RWPE2 (cell line): ENCODE results near the gene PYGB.

Source experiments
- ATAC-seq: fragments of 200-7000 bp; cut with Tn5 transposase; 3 replicates; pipeline ENCODE4 v1.9.1; 2021; ENCODE audit warnings: low read depth
- DNase-seq: peaks from one replicate; pipeline ENCODE4 v3.0.0-alpha.2; 2020; ENCODE audit warnings: low spot score
- H3K27ac ChIP-seq: fragments of 450-650 bp; 2 replicates; pipeline ENCODE4 v1.5.1; 2017; ENCODE audit warnings: mild to moderate bottlenecking; ENCODE audit not compliant: poor library complexity, severe bottlenecking
- H3K27me3 ChIP-seq: fragments of 250-450 bp; sonication (Bioruptor Pico); 2 replicates; pipeline ENCODE4 v1.5.1; 2021; ENCODE audit warnings: mild to moderate bottlenecking, moderate library complexity; ENCODE audit not compliant: insufficient read depth, poor library complexity, severe bottlenecking
- H3K36me3 ChIP-seq: fragments of 250-450 bp; sonication (Bioruptor Pico); 2 replicates; pipeline ENCODE4 v1.5.1; 2020; ENCODE audit warnings: low read depth, mild to moderate bottlenecking, moderate library complexity
- H3K4me1 ChIP-seq: fragments of 250-450 bp; sonication (Bioruptor Pico); 2 replicates; pipeline ENCODE4 v1.5.1; 2021; ENCODE audit warnings: mild to moderate bottlenecking, moderate library complexity; ENCODE audit not compliant: insufficient read depth, poor library complexity, severe bottlenecking
- H3K4me3 ChIP-seq: fragments of 250-450 bp; sonication (Bioruptor Pico); 2 replicates; pipeline ENCODE4 v1.5.1; 2021; ENCODE audit warnings: mild to moderate bottlenecking, moderate library complexity; ENCODE audit not compliant: severe bottlenecking
- H3K9me3 ChIP-seq: fragments of 250-450 bp; sonication (Bioruptor Pico); 2 replicates; pipeline ENCODE4 v1.5.1; 2021; ENCODE audit warnings: mild to moderate bottlenecking, moderate library complexity; ENCODE audit not compliant: severe bottlenecking
- CTCF ChIP-seq: fragments of 450-650 bp; IDR thresholded peaks from one replicate; pipeline ENCODE4 v1.5.1; 2017; ENCODE audit warnings: mild to moderate bottlenecking, moderate library complexity; ENCODE audit not compliant: poor library complexity, severe bottlenecking

PYGB gene

GRCh38 chr20:25341716-25342680, 94.1 kb downstream of the PYGB start:
- Histone ChIP-seq H3K9me3 (no peaks in the 10 kb centered on the region), H3K36me3 (no peaks in the 10 kb centered on the region), H3K27ac (no peak overlapping the region), H3K27me3 (no peaks in the 10 kb centered on the region), H3K4me3 (no peak overlapping the region), H3K4me1 (no peaks in the 10 kb centered on the region)
- ATAC-seq = peak; percentile 57; the same call in 2 of the 3 replicates
- TF ChIP-seq CTCF = no peak
- DNase-seq = no peak

GRCh38 chr20:25344634-25345033, 96.7 kb downstream of the PYGB start:
- H3K9me3 ChIP-seq = no peaks in the 10 kb centered on the region
- ATAC-seq (no peak), DNase-seq (no peak)
- H3K27ac ChIP-seq = no peak overlapping the region
- no peaks in the 10 kb centered on the region for H3K4me1 ChIP-seq
- no peak for TF ChIP-seq CTCF
- H3K27me3 ChIP-seq = no peaks in the 10 kb centered on the region
- H3K36me3 ChIP-seq = no peaks in the 10 kb centered on the region
- no peak overlapping the region for H3K4me3 ChIP-seq

- ATAC-seq (no peak), DNase-seq (no peak)
- H3K4me3 ChIP-seq = no peak overlapping the region
- no peaks in the 10 kb centered on the region for H3K36me3 ChIP-seq
- TF ChIP-seq CTCF = no peak
- no peaks in the 10 kb centered on the region for H3K4me1 ChIP-seq
- H3K9me3 ChIP-seq = no peaks in the 10 kb centered on the region
- H3K27ac ChIP-seq = no peak overlapping the region
- H3K27me3 ChIP-seq = no peaks in the 10 kb centered on the region
Observed at GRCh38 chr20:25345721-25346120, 97.8 kb downstream of the PYGB start.

- ATAC-seq = no peak
- Histone ChIP-seq H3K27me3 (no peaks in the 10 kb centered on the region), H3K27ac (no peak overlapping the region), H3K4me3 (no peak overlapping the region), H3K9me3 (no peaks in the 10 kb centered on the region), H3K36me3 (no peaks in the 10 kb centered on the region), H3K4me1 (no peaks in the 10 kb centered on the region)
- DNase-seq = no peak
- no peak for TF ChIP-seq CTCF
Observed at GRCh38 chr20:25346349-25346748, 98.5 kb downstream of the PYGB start.
